OCI-LY1 (cell line): ENCODE measurements around the gene COPB1.

Experiments
- EZH2 ChIP-seq: fragments of 200-600 bp; sonication (generic), shearing (Covaris generic); IDR thresholded peaks from 2 replicates; pipeline ENCODE4 v1.8.0; 2017; ENCODE audit warnings: borderline replicate concordance, mixed run types, mild to moderate bottlenecking, antibody characterized with exemption, low read length, moderate library complexity, mixed read lengths
- TF ChIP-seq, protein P1 (sequence below): fragments of 200-600 bp; sonication (generic), shearing (Covaris generic); IDR thresholded peaks from 2 replicates; pipeline ENCODE4 v1.5.1; 2017; ENCODE audit warnings: mild to moderate bottlenecking, antibody characterized with exemption, low read length, moderate library complexity, mixed read lengths

DNA sequence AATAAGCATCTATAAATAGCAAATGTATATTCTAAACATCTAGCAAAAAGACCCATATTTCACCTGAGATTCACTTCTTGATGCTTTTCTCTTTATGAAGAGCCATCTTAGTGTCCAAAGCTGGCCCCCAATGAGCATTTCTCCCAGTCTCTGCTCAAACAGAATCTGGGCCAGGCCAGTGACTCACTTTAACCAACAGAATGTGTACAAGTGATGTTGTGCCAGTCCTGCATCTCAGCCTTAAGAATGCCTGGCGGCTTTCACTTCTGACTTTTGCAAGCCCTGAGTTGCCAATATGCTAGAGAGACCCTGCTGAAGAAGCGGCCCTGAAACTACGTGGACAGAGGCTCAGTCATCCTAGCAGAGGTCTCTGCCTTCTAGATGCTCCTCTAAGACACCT lies 6.9 kb upstream of the COPB1 start:
- TF ChIP-seq, protein P1, sequence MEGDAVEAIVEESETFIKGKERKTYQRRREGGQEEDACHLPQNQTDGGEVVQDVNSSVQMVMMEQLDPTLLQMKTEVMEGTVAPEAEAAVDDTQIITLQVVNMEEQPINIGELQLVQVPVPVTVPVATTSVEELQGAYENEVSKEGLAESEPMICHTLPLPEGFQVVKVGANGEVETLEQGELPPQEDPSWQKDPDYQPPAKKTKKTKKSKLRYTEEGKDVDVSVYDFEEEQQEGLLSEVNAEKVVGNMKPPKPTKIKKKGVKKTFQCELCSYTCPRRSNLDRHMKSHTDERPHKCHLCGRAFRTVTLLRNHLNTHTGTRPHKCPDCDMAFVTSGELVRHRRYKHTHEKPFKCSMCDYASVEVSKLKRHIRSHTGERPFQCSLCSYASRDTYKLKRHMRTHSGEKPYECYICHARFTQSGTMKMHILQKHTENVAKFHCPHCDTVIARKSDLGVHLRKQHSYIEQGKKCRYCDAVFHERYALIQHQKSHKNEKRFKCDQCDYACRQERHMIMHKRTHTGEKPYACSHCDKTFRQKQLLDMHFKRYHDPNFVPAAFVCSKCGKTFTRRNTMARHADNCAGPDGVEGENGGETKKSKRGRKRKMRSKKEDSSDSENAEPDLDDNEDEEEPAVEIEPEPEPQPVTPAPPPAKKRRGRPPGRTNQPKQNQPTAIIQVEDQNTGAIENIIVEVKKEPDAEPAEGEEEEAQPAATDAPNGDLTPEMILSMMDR = no peak
- TF ChIP-seq EZH2 = no peak
